B cell (primary cell): ENCODE measurements around the gene AGO3. TPM values are rescaled to one million over a fixed set of nuclear protein-coding genes. Genes with fewer than 3 reads are reported as not detected.

Experiments
- ATAC-seq: fragments of 200-7000 bp; cut with Tn5 transposase; one replicate; pipeline ENCODE4 v1.10.0; 2021; ENCODE audit warnings: low read depth, mild to moderate bottlenecking, moderate number of reproducible peaks, moderate library complexity
- CTCF ChIA-PET: fragments of 350-600 bp; sonication (Branson Sonifier 250); formaldehyde crosslinking; loops from one replicate; lab custom pipeline; 2021; ENCODE audit warnings: antibody characterized with exemption, inconsistent platforms; lab: Charles Lee
- POLR2A ChIA-PET: fragments of 350-600 bp; sonication (Branson Sonifier 250); formaldehyde crosslinking; loops from one replicate; lab custom pipeline; 2021; ENCODE audit warnings: antibody characterized with exemption; lab: Charles Lee
- DNase-seq: peaks from one replicate; pipeline ENCODE4 v3.0.0; 2013
- H2AFZ ChIP-seq: 2 replicates; pipeline ENCODE4 v1.6.1; 2012; ENCODE audit warnings: mild to moderate bottlenecking, low read depth, low read length; ENCODE audit not compliant: insufficient read depth, poor library complexity, severe bottlenecking
- H3K27ac ChIP-seq, 2 donors: 1 replicate in 1 of 2; 2 replicates in 1 of 2; pipeline ENCODE4 v1.5.1; 2012 to 2013; ENCODE audit warnings: low read length in 2 of 2, mild to moderate bottlenecking in 2 of 2, moderate library complexity in 1 of 2
- H3K27me3 ChIP-seq, 4 experiments: fragments of 200-600 bp in 1 of 4; sonication (generic) in 1 of 4; replicated peaks in 1 of 4; 1 replicate in 2 of 4; 2 replicates in 2 of 4; pipeline versions ENCODE4 v1.6.1 to v1.7.0; 2013 to 2016; ENCODE audit warnings: low read length in 3 of 4, mild to moderate bottlenecking in 2 of 4, mixed read lengths in 1 of 4, moderate library complexity in 1 of 4; ENCODE audit not compliant: insufficient read depth in 4 of 4, control insufficient read depth in 3 of 4; ENCODE audit errors: control extremely low read depth in 1 of 4
- H3K36me3 ChIP-seq, 2 experiments: replicated peaks in 1 of 2; 1 replicate in 1 of 2; 2 replicates in 1 of 2; pipeline versions ENCODE4 v1.6.1 to v1.7.1; 2013; ENCODE audit warnings: low read length in 1 of 2; ENCODE audit not compliant: insufficient read depth in 2 of 2, control insufficient read depth in 1 of 2; ENCODE audit errors: control extremely low read depth in 1 of 2, extremely low read depth in 1 of 2
- H3K4me1 ChIP-seq, 2 donors: fragments of 200-600 bp in 1 of 2; sonication (generic) in 1 of 2; 1 replicate in 1 of 2; 2 replicates in 1 of 2; pipeline versions ENCODE4 v1.5.1 to v1.6.1; 2013 to 2017; ENCODE audit warnings: low read length in 2 of 2; ENCODE audit not compliant: control insufficient read depth in 2 of 2, insufficient read depth in 2 of 2
- H3K4me2 ChIP-seq: replicated peaks from 2 replicates; pipeline ENCODE3; 2012; ENCODE audit warnings: mild to moderate bottlenecking, low read depth, low read length; ENCODE audit not compliant: poor library complexity, severe bottlenecking
- H3K4me3 ChIP-seq, 5 experiments: fragments of 200-600 bp in 1 of 5; sonication (generic) in 1 of 5; 1 replicate in 3 of 5; 2 replicates in 2 of 5; pipeline versions ENCODE4 v1.5.1 to v1.7.0; 2011 to 2016; ENCODE audit warnings: low read length in 4 of 5, mild to moderate bottlenecking in 4 of 5, low read depth in 2 of 5, control low read depth in 1 of 5, moderate library complexity in 1 of 5; ENCODE audit not compliant: insufficient read depth in 1 of 5; ENCODE audit errors: control extremely low read depth in 1 of 5, extremely low read depth in 1 of 5
- H3K79me2 ChIP-seq: fragments of 200-600 bp; sonication (generic); one replicate; pipeline ENCODE4 v1.6.0; 2016; ENCODE audit warnings: low read length; ENCODE audit not compliant: control insufficient read depth, insufficient read depth
- H3K9ac ChIP-seq: fragments of 200-600 bp; sonication (generic); 2 replicates; pipeline ENCODE4 v1.6.1; 2017; ENCODE audit warnings: mild to moderate bottlenecking, low read length, moderate library complexity
- H3K9me3 ChIP-seq, 3 donors: one replicate each; pipeline versions ENCODE4 v1.6.1 to v1.7.1; 2013; ENCODE audit warnings: low read length in 2 of 3; ENCODE audit not compliant: control insufficient read depth in 2 of 3, insufficient read depth in 1 of 3; ENCODE audit errors: control extremely low read depth in 1 of 3
- H4K20me1 ChIP-seq: 2 replicates; pipeline ENCODE4 v1.6.0; 2012; ENCODE audit warnings: mild to moderate bottlenecking, low read length; ENCODE audit not compliant: insufficient read depth, control insufficient read depth, poor library complexity, severe bottlenecking
- H3K27ac Mint-ChIP-seq: one replicate; pipeline ENCODE4 v1.8.0; 2021; ENCODE audit warnings: mixed read lengths
- H3K27me3 Mint-ChIP-seq: one replicate; pipeline ENCODE4 v1.8.0; 2021; ENCODE audit warnings: mixed read lengths
- H3K4me1 Mint-ChIP-seq: one replicate; pipeline ENCODE4 v1.8.0; 2021; ENCODE audit warnings: mixed read lengths
- H3K4me3 Mint-ChIP-seq: one replicate; pipeline ENCODE4 v1.8.0; 2021; ENCODE audit warnings: mixed read lengths
- H3K9me3 Mint-ChIP-seq: one replicate; pipeline ENCODE4 v1.8.0; 2022; ENCODE audit warnings: mixed read lengths; ENCODE audit not compliant: insufficient read depth
- CTCF ChIP-seq: fragments of 200-600 bp; IDR thresholded peaks from one replicate; pipeline ENCODE4 v1.8.0; 2022; ENCODE audit warnings: antibody characterized with exemption, mild to moderate bottlenecking
- EZH2 ChIP-seq: IDR thresholded peaks from 2 replicates; pipeline ENCODE4 v1.6.1; 2012; ENCODE audit warnings: borderline replicate concordance, low read depth, mild to moderate bottlenecking, moderate library complexity, low read length; ENCODE audit not compliant: insufficient read depth, poor library complexity, severe bottlenecking
- WGBS: methylation state at CpG from one replicate; pipeline ENCODE4 v1.1.5; 2013; ENCODE audit warnings: missing lambda C conversion rate; ENCODE audit not compliant: insufficient coverage; 5-methylcytosine and 5-hydroxymethylcytosine counted together
- intact Hi-C: fragments of 100-400 bp; cut with micrococcal nuclease; formaldehyde crosslinking; loops from one replicate; pipeline ENCODE4 v1.10.0; 2022
- polyA plus RNA-seq: library from polyadenylated mRNA; depleted of rRNA; stranded (reverse); fragments of >200 nt; gene quantifications from 2 replicates; pipeline ENCODE4 v1.2.3, GENCODE V29; 2012
- total RNA-seq, 2 donors: library from RNA; stranded (reverse); fragments of 120-200 nt in 1 of 2; gene quantifications; 1 replicate in 1 of 2; 2 replicates in 1 of 2; pipeline versions ENCODE4 v1.2.3 to v1.2.4, GENCODE V29; 2013 to 2022

AGO3 gene
- total and polyA plus RNA-seq, 2 donors (not counting 1 experiment from before 2014, with no cell fraction given) = 5.1 to 44.9 TPM

DNA sequence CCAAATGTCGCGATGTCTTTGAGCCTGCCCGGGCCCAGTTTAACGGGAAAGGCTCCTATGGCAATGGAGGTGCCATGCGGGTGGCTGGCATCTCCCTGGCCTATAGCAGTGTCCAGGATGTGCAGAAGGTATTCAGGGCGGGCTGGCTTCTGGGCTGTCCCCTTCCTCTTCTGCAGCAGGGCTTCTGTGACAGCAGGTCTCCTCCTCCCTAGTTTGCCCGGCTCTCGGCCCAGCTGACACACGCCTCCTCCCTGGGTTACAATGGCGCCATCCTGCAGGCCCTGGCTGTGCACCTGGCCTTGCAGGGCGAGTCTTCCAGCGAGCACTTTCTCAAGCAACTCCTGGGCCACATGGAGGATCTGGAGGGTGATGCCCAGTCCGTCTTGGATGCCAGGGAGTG is 160.8 kb downstream of the AGO3 start:
- H3K27ac ChIP-seq = no peak overlapping the region
- ATAC-seq (no peak), DNase-seq (no peak)
- no peaks in the 10 kb centered on the region for H4K20me1 ChIP-seq
- no peak overlapping the region for H3K27ac Mint-ChIP-seq
- no peaks in the 10 kb centered on the region for H3K27me3 Mint-ChIP-seq
- no peak overlapping the region for H3K9ac ChIP-seq
- no peak for TF ChIP-seq EZH2
- no peak for TF ChIP-seq CTCF
- H3K4me2 ChIP-seq = no peak overlapping the region
- H3K27me3 ChIP-seq = no peaks in the 10 kb centered on the region
- intact Hi-C loops = no loop called here
- H2AFZ ChIP-seq = no peak overlapping the region
- no peaks in the 10 kb centered on the region for H3K9me3 Mint-ChIP-seq
- no peak overlapping the region for H3K4me3 Mint-ChIP-seq
- peaks cover 13 to 19% of the 10 kb centered on the region in 2 donors for H3K4me1 ChIP-seq
- ChIA-PET CTCF (no interaction called here), POLR2A (interaction anchor here (0.9 kb wide), 1 partner anchor 17 kb away, joined by 3 read pairs; no protein-coding TSS in a partner anchor)
- H3K79me2 ChIP-seq = peaks cover 45% of the 10 kb centered on the region
- peaks cover 0 to 51% of the 10 kb centered on the region in 2 experiments for H3K36me3 ChIP-seq
- no peak overlapping the region for H3K4me3 ChIP-seq
- 97% methylated on average over 12 of the region's 13 CpGs for WGBS
- H3K9me3 ChIP-seq = no peaks in the 10 kb centered on the region
- peaks cover 19% of the 10 kb centered on the region for H3K4me1 Mint-ChIP-seq

- Histone ChIP-seq H3K4me2 (no peak overlapping the region), H2AFZ (no peak overlapping the region), H3K27me3 (no peaks in the 10 kb centered on the region), H3K79me2 (peaks cover 45% of the 10 kb centered on the region), H4K20me1 (no peaks in the 10 kb centered on the region), H3K4me1 (peaks cover 13 to 19% of the 10 kb centered on the region in 2 donors), H3K4me3 (no peak overlapping the region), H3K9ac (no peak overlapping the region), H3K36me3 (peaks cover 0 to 52% of the 10 kb centered on the region in 2 experiments), H3K27ac (no peak overlapping the region), H3K9me3 (no peaks in the 10 kb centered on the region)
- ChIA-PET CTCF (no interaction called here), POLR2A (interaction anchor here (0.9 kb wide), 1 partner anchor 18 kb away, joined by 3 read pairs; no protein-coding TSS in a partner anchor)
- no peaks in the 10 kb centered on the region for H3K27me3 Mint-ChIP-seq
- intact Hi-C loops = no loop called here
- H3K4me1 Mint-ChIP-seq = peaks cover 17% of the 10 kb centered on the region
- no peak overlapping the region for H3K4me3 Mint-ChIP-seq
- TF ChIP-seq CTCF (no peak), EZH2 (no peak)
- no peaks in the 10 kb centered on the region for H3K9me3 Mint-ChIP-seq
- no peak overlapping the region for H3K27ac Mint-ChIP-seq
- no peak for ATAC-seq
- WGBS = 96% methylated on average over 13 of the region's 17 CpGs
- no peak for DNase-seq
These were observed 161.4 kb downstream of the AGO3 start for GRCh38 chr1:36092166-36092797.
